ENCODE results near the gene POLR2L. TPM values are rescaled to one million over a fixed set of nuclear protein-coding genes. Genes with fewer than 3 reads are reported as not detected.

The POLR2L gene
- total RNA-seq, 1 donor from 2014 or later = 46.4 TPM

GRCh38 chr11:849104-849824 is 6.9 kb upstream of the POLR2L start:
- peaks cover 6 to 23% (median 12%) of the 10 kb centered on the region in 3 donors for H3K27me3 ChIP-seq (ENCODE audit: control insufficient read depth in 3 of 3, insufficient read depth in 3 of 3, low read length in 3 of 3)
- peaks cover 28 to 41% (median 33%) of the 10 kb centered on the region in 3 donors for H3K4me1 ChIP-seq (ENCODE audit: control insufficient read depth in 3 of 3, insufficient read depth in 3 of 3, low read length in 3 of 3)
- no peaks in the 10 kb centered on the region for H3K36me3 ChIP-seq (ENCODE audit: control insufficient read depth in 3 of 3, insufficient read depth in 3 of 3, low read length in 3 of 3)
- no peak overlapping the region for H3K4me3 ChIP-seq (ENCODE audit: low read length in 3 of 3)
- H3K9ac ChIP-seq (ENCODE audit: low read depth in 1 of 3, low read length in 3 of 3) = no peak overlapping the region
- H3K27ac ChIP-seq (ENCODE audit: low read depth, low read length) = no peak overlapping the region
- no peaks in the 10 kb centered on the region for H3K9me3 ChIP-seq (ENCODE audit: control insufficient read depth in 3 of 3, low read length in 3 of 3)

GRCh38 chr11:848380-848931 is 6.1 kb upstream of the POLR2L start:
- H3K4me3 ChIP-seq (ENCODE audit: low read length in 3 of 3) = no peak overlapping the region

GRCh38 chr11:847876-848275 is 5.5 kb upstream of the POLR2L start:
- Histone ChIP-seq H3K4me3 (ENCODE audit: low read length in 3 of 3) (no peak overlapping the region), H3K27me3 (ENCODE audit: control insufficient read depth in 3 of 3, insufficient read depth in 3 of 3, low read length in 3 of 3) (peaks cover 6 to 23% (median 12%) of the 10 kb centered on the region in 3 donors), H3K4me1 (ENCODE audit: control insufficient read depth in 3 of 3, insufficient read depth in 3 of 3, low read length in 3 of 3) (peaks cover 28 to 52% (median 38%) of the 10 kb centered on the region in 3 donors), H3K27ac (ENCODE audit: low read depth, low read length) (no peak overlapping the region), H3K9me3 (ENCODE audit: control insufficient read depth in 3 of 3, low read length in 3 of 3) (no peaks in the 10 kb centered on the region), H3K9ac (ENCODE audit: low read depth in 1 of 3, low read length in 3 of 3) (peak overlapping the region in 1 of 3 donors; percentile 16), H3K36me3 (ENCODE audit: control insufficient read depth in 3 of 3, insufficient read depth in 3 of 3, low read length in 3 of 3) (no peaks in the 10 kb centered on the region)

More at GRCh38 chr11:848380-848931, 6.1 kb upstream of the POLR2L start:
- Histone ChIP-seq H3K9me3 (ENCODE audit: control insufficient read depth in 3 of 3, low read length in 3 of 3) (no peaks in the 10 kb centered on the region), H3K9ac (ENCODE audit: low read depth in 1 of 3, low read length in 3 of 3) (peak overlapping the region in 1 of 3 donors; percentile 16), H3K27me3 (ENCODE audit: control insufficient read depth in 3 of 3, insufficient read depth in 3 of 3, low read length in 3 of 3) (peaks cover 6 to 23% (median 12%) of the 10 kb centered on the region in 3 donors), H3K4me1 (ENCODE audit: control insufficient read depth in 3 of 3, insufficient read depth in 3 of 3, low read length in 3 of 3) (peaks cover 28 to 48% (median 37%) of the 10 kb centered on the region in 3 donors), H3K27ac (ENCODE audit: low read depth, low read length) (no peak overlapping the region), H3K36me3 (ENCODE audit: control insufficient read depth in 3 of 3, insufficient read depth in 3 of 3, low read length in 3 of 3) (no peaks in the 10 kb centered on the region)

GRCh38 chr11:846496-847098 is 4.3 kb upstream of the POLR2L start:
- Histone ChIP-seq H3K4me3 (ENCODE audit: low read length in 3 of 3) (no peak overlapping the region), H3K27me3 (ENCODE audit: control insufficient read depth in 3 of 3, insufficient read depth in 3 of 3, low read length in 3 of 3) (peaks cover 6 to 23% (median 12%) of the 10 kb centered on the region in 3 donors), H3K4me1 (ENCODE audit: control insufficient read depth in 3 of 3, insufficient read depth in 3 of 3, low read length in 3 of 3) (peaks cover 28 to 52% (median 38%) of the 10 kb centered on the region in 3 donors), H3K36me3 (ENCODE audit: control insufficient read depth in 3 of 3, insufficient read depth in 3 of 3, low read length in 3 of 3) (no peaks in the 10 kb centered on the region), H3K9me3 (ENCODE audit: control insufficient read depth in 3 of 3, low read length in 3 of 3) (no peaks in the 10 kb centered on the region), H3K27ac (ENCODE audit: low read depth, low read length) (no peak overlapping the region), H3K9ac (ENCODE audit: low read depth in 1 of 3, low read length in 3 of 3) (peak overlapping the region in 1 of 3 donors; percentile 16)

GRCh38 chr11:845872-846495 is 3.7 kb upstream of the POLR2L start:
- Histone ChIP-seq H3K9ac (ENCODE audit: low read depth in 1 of 3, low read length in 3 of 3) (peak overlapping the region in 1 of 3 donors; percentile 66), H3K27ac (ENCODE audit: low read depth, low read length) (peak overlapping the region; percentile 91), H3K27me3 (ENCODE audit: control insufficient read depth in 3 of 3, insufficient read depth in 3 of 3, low read length in 3 of 3) (peaks cover 6 to 23% (median 12%) of the 10 kb centered on the region in 3 donors), H3K36me3 (ENCODE audit: control insufficient read depth in 3 of 3, insufficient read depth in 3 of 3, low read length in 3 of 3) (peaks cover 0 to 2% (median under 1%) of the 10 kb centered on the region in 3 donors), H3K9me3 (ENCODE audit: control insufficient read depth in 3 of 3, low read length in 3 of 3) (no peaks in the 10 kb centered on the region), H3K4me1 (ENCODE audit: control insufficient read depth in 3 of 3, insufficient read depth in 3 of 3, low read length in 3 of 3) (peaks cover 29 to 58% (median 42%) of the 10 kb centered on the region in 3 donors), H3K4me3 (ENCODE audit: low read length in 3 of 3) (no peak overlapping the region)

GRCh38 chr11:844693-845644 is 2.6 kb upstream of the POLR2L start:
- H3K36me3 ChIP-seq (ENCODE audit: control insufficient read depth in 3 of 3, insufficient read depth in 3 of 3, low read length in 3 of 3) = peaks cover 5 to 10% (median 10%) of the 10 kb centered on the region in 3 donors
- peak overlapping the region in 1 of 3 donors; percentile 66 for H3K9ac ChIP-seq (ENCODE audit: low read depth in 1 of 3, low read length in 3 of 3)
- peaks cover 6 to 13% (median 12%) of the 10 kb centered on the region in 3 donors for H3K27me3 ChIP-seq (ENCODE audit: control insufficient read depth in 3 of 3, insufficient read depth in 3 of 3, low read length in 3 of 3)
- no peaks in the 10 kb centered on the region for H3K9me3 ChIP-seq (ENCODE audit: control insufficient read depth in 3 of 3, low read length in 3 of 3)
- H3K4me3 ChIP-seq (ENCODE audit: low read length in 3 of 3) = peak overlapping the region; percentile 32 to 60 (median 48)
- H3K27ac ChIP-seq (ENCODE audit: low read depth, low read length) = peak overlapping the region; percentile 91
- peaks cover 35 to 68% (median 51%) of the 10 kb centered on the region in 3 donors for H3K4me1 ChIP-seq (ENCODE audit: control insufficient read depth in 3 of 3, insufficient read depth in 3 of 3, low read length in 3 of 3)

- H3K27ac ChIP-seq (ENCODE audit: low read depth, low read length) = peak overlapping the region; percentile 91
- H3K36me3 ChIP-seq (ENCODE audit: control insufficient read depth in 3 of 3, insufficient read depth in 3 of 3, low read length in 3 of 3) = peaks cover 14 to 19% (median 18%) of the 10 kb centered on the region in 3 donors
- H3K9ac ChIP-seq (ENCODE audit: low read depth in 1 of 3, low read length in 3 of 3) = peak overlapping the region; percentile 69 to 91 (median 74)
- no peaks in the 10 kb centered on the region for H3K9me3 ChIP-seq (ENCODE audit: control insufficient read depth in 3 of 3, low read length in 3 of 3)
- peak overlapping the region; percentile 56 to 93 (median 88) for H3K4me3 ChIP-seq (ENCODE audit: low read length in 3 of 3)
- peaks cover 6 to 11% (median 9%) of the 10 kb centered on the region in 3 donors for H3K27me3 ChIP-seq (ENCODE audit: control insufficient read depth in 3 of 3, insufficient read depth in 3 of 3, low read length in 3 of 3)
- peaks cover 35 to 72% (median 52%) of the 10 kb centered on the region in 3 donors for H3K4me1 ChIP-seq (ENCODE audit: control insufficient read depth in 3 of 3, insufficient read depth in 3 of 3, low read length in 3 of 3)
Measured at GRCh38 chr11:843818-844692, 1.7 kb upstream of the POLR2L start.

- Histone ChIP-seq H3K9me3 (ENCODE audit: control insufficient read depth in 3 of 3, low read length in 3 of 3) (no peaks in the 10 kb centered on the region), H3K36me3 (ENCODE audit: control insufficient read depth in 3 of 3, insufficient read depth in 3 of 3, low read length in 3 of 3) (peaks cover 22 to 27% (median 25%) of the 10 kb centered on the region in 3 donors), H3K4me1 (ENCODE audit: control insufficient read depth in 3 of 3, insufficient read depth in 3 of 3, low read length in 3 of 3) (peaks cover 31 to 71% (median 51%) of the 10 kb centered on the region in 3 donors), H3K4me3 (ENCODE audit: low read length in 3 of 3) (peak overlapping the region; percentile 72 to 93 (median 88)), H3K27ac (ENCODE audit: low read depth, low read length) (peak overlapping the region; percentile 91), H3K9ac (ENCODE audit: low read depth in 1 of 3, low read length in 3 of 3) (peak overlapping the region; percentile 69 to 91 (median 74)), H3K27me3 (ENCODE audit: control insufficient read depth in 3 of 3, insufficient read depth in 3 of 3, low read length in 3 of 3) (peaks cover 1 to 3% (median 2%) of the 10 kb centered on the region in 3 donors)
Measured at GRCh38 chr11:843086-843734, 881 bp upstream of the POLR2L start.
